A673 (cell line): Measurements from ENCODE around the gene BEND6. TPM values are rescaled to one million over a fixed set of nuclear protein-coding genes. Genes with fewer than 3 reads are reported as not detected.

Experiments used
- BruUV-seq: library from RNA; stranded (reverse); fragments of 400-500 nt; replicated peaks from 2 replicates; lab custom pipeline; 2021; lab: Mats Ljungman, UMichigan
- CTCF ChIA-PET: fragments of 300-600 bp; sonication (Branson Sonifier 250); formaldehyde crosslinking; loops from one replicate; lab custom pipeline; 2022; ENCODE audit warnings: antibody characterized with exemption; lab: Charles Lee
- POLR2A ChIA-PET: fragments of 300-600 bp; sonication (Branson Sonifier 250); formaldehyde crosslinking; loops from one replicate; lab custom pipeline; 2022; ENCODE audit warnings: antibody characterized with exemption; ENCODE audit not compliant: low non-redundant PET; lab: Charles Lee
- DNase-seq: peaks from one replicate; pipeline ENCODE4 v3.0.0-alpha.2; 2015; ENCODE audit warnings: low spot score
- H3K27ac ChIP-seq: fragments of 200-600 bp; sonication (generic); 2 replicates; pipeline ENCODE4 v1.5.1; 2016; ENCODE audit warnings: mixed run types, low read depth, mild to moderate bottlenecking, mixed read lengths, antibody characterized with exemption, low read length; ENCODE audit not compliant: poor library complexity, severe bottlenecking
- H3K27me3 ChIP-seq: fragments of 200-600 bp; sonication (generic); replicated peaks from 2 replicates; pipeline ENCODE4 v1.6.1; 2017; ENCODE audit warnings: mixed run types, low read depth, mild to moderate bottlenecking, mixed read lengths, antibody characterized with exemption, low read length; ENCODE audit not compliant: insufficient read depth, poor library complexity
- H3K36me3 ChIP-seq: fragments of 200-600 bp; sonication (generic); 2 replicates; pipeline ENCODE4 v1.6.1; 2016; ENCODE audit warnings: mixed run types, mild to moderate bottlenecking, mixed read lengths, antibody characterized with exemption, low read length; ENCODE audit not compliant: insufficient read depth, poor library complexity, severe bottlenecking
- H3K4me1 ChIP-seq: fragments of 200-600 bp; sonication (generic); 2 replicates; pipeline ENCODE4 v1.6.1; 2017; ENCODE audit warnings: mixed run types, mild to moderate bottlenecking, mixed read lengths, antibody characterized with exemption, low read length; ENCODE audit not compliant: insufficient read depth, poor library complexity, severe bottlenecking
- H3K4me3 ChIP-seq: fragments of 200-600 bp; sonication (generic); 2 replicates; pipeline ENCODE4 v1.5.1; 2016; ENCODE audit warnings: low read depth, mixed run types, mild to moderate bottlenecking, mixed read lengths, low read length; ENCODE audit not compliant: poor library complexity, severe bottlenecking
- H3K9me3 ChIP-seq: fragments of 200-600 bp; sonication (generic); 2 replicates; pipeline ENCODE4 v1.6.1; 2016; ENCODE audit warnings: mixed run types, low read depth, mild to moderate bottlenecking, mixed read lengths, antibody characterized with exemption, low read length; ENCODE audit not compliant: poor library complexity, severe bottlenecking
- CTCF ChIP-seq: fragments of 300-800, 200-600 bp; sonication (generic); conservative IDR thresholded peaks from 2 replicates; pipeline ENCODE4 v1.5.1; 2017; ENCODE audit warnings: low read depth, mild to moderate bottlenecking, antibody characterized with exemption, low read length, moderate library complexity, mixed read lengths
- EZH2 ChIP-seq: fragments of 200-600 bp; sonication (generic); IDR thresholded peaks from 2 replicates; pipeline ENCODE4 v1.6.1; 2017; ENCODE audit warnings: borderline replicate concordance, low read depth, mild to moderate bottlenecking, mixed read lengths, antibody characterized with exemption, low read length; ENCODE audit not compliant: poor library complexity, severe bottlenecking
- intact Hi-C: fragments of 100-400 bp; cut with micrococcal nuclease; formaldehyde crosslinking; loops from one replicate; pipeline ENCODE4 v1.10.0; 2022; ENCODE audit not compliant: unreplicated experiment
- total RNA-seq: library from RNA; stranded (reverse); gene quantifications from 2 replicates; pipeline ENCODE4 v1.2.3, GENCODE V29; 2021

BEND6 gene
- total RNA-seq, 1 experiment from 2014 or later: 5.3 TPM

GRCh38 chr6:57068061-57068460 lies 113.2 kb downstream of the BEND6 start:
- Histone ChIP-seq H3K4me3 (no peak overlapping the region), H3K9me3 (no peaks in the 10 kb centered on the region), H3K27ac (no peak overlapping the region), H3K27me3 (no peaks in the 10 kb centered on the region), H3K4me1 (no peaks in the 10 kb centered on the region), H3K36me3 (no peaks in the 10 kb centered on the region)
- ChIA-PET CTCF (no interaction called here), POLR2A (no interaction called here)
- intact Hi-C loops: no loop called here
- TF ChIP-seq EZH2: no peak
- BruUV-seq: no TSS peak
- no peak for DNase-seq

- ChIA-PET CTCF (no interaction called here), POLR2A (no interaction called here)
- Histone ChIP-seq H3K36me3 (no peaks in the 10 kb centered on the region), H3K27ac (no peak overlapping the region), H3K9me3 (no peaks in the 10 kb centered on the region), H3K4me3 (no peak overlapping the region), H3K27me3 (no peaks in the 10 kb centered on the region), H3K4me1 (no peaks in the 10 kb centered on the region)
- intact Hi-C loops: no loop called here
- TF ChIP-seq EZH2 (no peak), CTCF (no peak)
- DNase-seq: no peak
- BruUV-seq: no TSS peak
Measured at GRCh38 chr6:57069228-57069627, 114.3 kb downstream of the BEND6 start.

GRCh38 chr6:57069920-57070331 lies 115.0 kb downstream of the BEND6 start:
- H3K27ac ChIP-seq: no peak overlapping the region
- no peaks in the 10 kb centered on the region for H3K36me3 ChIP-seq
- ChIA-PET CTCF (no interaction called here), POLR2A (no interaction called here)
- intact Hi-C loops: no loop called here
- TF ChIP-seq EZH2 (no peak), CTCF (no peak)
- no peak for DNase-seq
- BruUV-seq: no TSS peak
- no peaks in the 10 kb centered on the region for H3K4me1 ChIP-seq
- H3K4me3 ChIP-seq: no peak overlapping the region
- no peaks in the 10 kb centered on the region for H3K27me3 ChIP-seq
- no peaks in the 10 kb centered on the region for H3K9me3 ChIP-seq

- H3K36me3 ChIP-seq: no peaks in the 10 kb centered on the region
- TF ChIP-seq EZH2 (no peak), CTCF (no peak)
- no TSS peak for BruUV-seq
- CTCF ChIA-PET: no interaction called here
- H3K27ac ChIP-seq: no peak overlapping the region
- no peaks in the 10 kb centered on the region for H3K27me3 ChIP-seq
- no peak overlapping the region for H3K4me3 ChIP-seq
- no peaks in the 10 kb centered on the region for H3K4me1 ChIP-seq
- H3K9me3 ChIP-seq: no peaks in the 10 kb centered on the region
- no peak for DNase-seq
- intact Hi-C loops: no loop called here
- POLR2A ChIA-PET: no interaction called here
Measured at GRCh38 chr6:57072108-57072507, 117.2 kb downstream of the BEND6 start.
